ENCODE data around the gene TFRC. TPM values are rescaled to one million over a fixed set of nuclear protein-coding genes. Genes with fewer than 3 reads are reported as not detected.
"Not testable (repeated sequence)": the region's sequence is repeated elsewhere in the genome, so short reads cannot be mapped to it uniquely, and the experiment has no call there.

The TFRC gene
- total and polyA plus RNA-seq, 11 donors: 15.7 to 232 (median 103) TPM

DNA sequence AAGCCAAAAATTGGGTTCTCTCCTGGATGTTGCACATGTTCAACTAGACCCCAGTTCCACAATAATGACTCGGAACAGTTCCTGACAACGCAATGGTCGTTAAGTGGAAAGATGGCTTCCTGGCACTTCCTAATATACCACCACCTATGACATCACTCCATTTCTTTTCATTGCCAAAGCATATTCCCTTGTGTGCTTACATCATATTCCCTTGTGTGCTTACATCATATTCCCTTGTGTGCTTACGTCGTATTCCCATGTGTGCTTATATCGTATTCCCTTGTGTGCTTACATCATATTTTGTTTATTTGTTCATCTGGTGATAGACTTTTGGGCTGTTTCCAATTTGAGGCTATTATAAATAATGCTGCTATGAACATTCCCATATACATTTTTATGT, 39.2 kb downstream of the TFRC start:
- ATAC-seq: no peak
- H3K27me3 ChIP-seq: no peaks in the 10 kb centered on the region
- TF ChIP-seq, protein P1, sequence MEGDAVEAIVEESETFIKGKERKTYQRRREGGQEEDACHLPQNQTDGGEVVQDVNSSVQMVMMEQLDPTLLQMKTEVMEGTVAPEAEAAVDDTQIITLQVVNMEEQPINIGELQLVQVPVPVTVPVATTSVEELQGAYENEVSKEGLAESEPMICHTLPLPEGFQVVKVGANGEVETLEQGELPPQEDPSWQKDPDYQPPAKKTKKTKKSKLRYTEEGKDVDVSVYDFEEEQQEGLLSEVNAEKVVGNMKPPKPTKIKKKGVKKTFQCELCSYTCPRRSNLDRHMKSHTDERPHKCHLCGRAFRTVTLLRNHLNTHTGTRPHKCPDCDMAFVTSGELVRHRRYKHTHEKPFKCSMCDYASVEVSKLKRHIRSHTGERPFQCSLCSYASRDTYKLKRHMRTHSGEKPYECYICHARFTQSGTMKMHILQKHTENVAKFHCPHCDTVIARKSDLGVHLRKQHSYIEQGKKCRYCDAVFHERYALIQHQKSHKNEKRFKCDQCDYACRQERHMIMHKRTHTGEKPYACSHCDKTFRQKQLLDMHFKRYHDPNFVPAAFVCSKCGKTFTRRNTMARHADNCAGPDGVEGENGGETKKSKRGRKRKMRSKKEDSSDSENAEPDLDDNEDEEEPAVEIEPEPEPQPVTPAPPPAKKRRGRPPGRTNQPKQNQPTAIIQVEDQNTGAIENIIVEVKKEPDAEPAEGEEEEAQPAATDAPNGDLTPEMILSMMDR (IDR thresholded peaks at IDR 0.05): no peak
- no peak for TF ChIP-seq POLR2A (IDR thresholded peaks at IDR 0.05)
- intact Hi-C loops (cut with DNase I): no loop called here
- DNase-seq: no peak
- no peak overlapping the region for H3K27ac ChIP-seq
- H3K4me3 ChIP-seq: no peak overlapping the region
- peaks cover 0 to 21% (median 0%) of the 10 kb centered on the region in 12 donors for H3K9me3 ChIP-seq
- H3K4me1 ChIP-seq: no peaks in the 10 kb centered on the region
- H3K36me3 ChIP-seq: peaks cover 0 to 5% (median 0%) of the 10 kb centered on the region in 9 donors
- WGBS, 4 donors: 86 to 89% (median 87%) methylated on average over 6 of the region's 6 CpGs

DNA sequence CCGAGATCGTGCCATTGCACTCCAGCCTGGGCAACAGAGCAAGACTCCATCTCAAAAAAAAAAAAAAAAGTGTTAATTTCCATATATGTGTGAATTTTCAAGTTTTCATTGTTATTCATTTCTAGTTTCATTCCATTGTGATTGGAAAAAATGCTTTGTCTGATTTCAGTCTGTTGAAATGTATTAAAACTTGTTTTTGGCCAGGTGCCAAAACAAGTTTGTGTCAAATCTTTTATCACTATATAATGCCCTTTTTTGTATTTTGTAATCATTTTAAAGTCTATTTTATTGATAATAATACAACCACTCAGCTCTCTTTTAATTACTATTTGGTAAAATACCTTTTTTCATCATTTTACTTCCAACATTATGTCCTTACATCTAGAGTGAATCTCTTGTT, 42.5 kb downstream of the TFRC start:
- peaks cover 0 to under 1% (median 0%) of the 10 kb centered on the region in 9 donors for H3K36me3 ChIP-seq
- H3K9me3 ChIP-seq: peaks cover 0 to 21% (median 0%) of the 10 kb centered on the region in 12 donors
- DNase-seq (no peak), ATAC-seq (no peak)
- TF ChIP-seq, protein P1 (IDR thresholded peaks at IDR 0.05): no peak
- no peak for TF ChIP-seq POLR2A (IDR thresholded peaks at IDR 0.05)
- no peaks in the 10 kb centered on the region for H3K4me1 ChIP-seq
- WGBS, 4 donors: 91 to 100% (median 93%) methylated on average over 2 of the region's 2 CpGs
- no peak overlapping the region for H3K4me3 ChIP-seq
- no peaks in the 10 kb centered on the region for H3K27me3 ChIP-seq
- intact Hi-C loops (cut with DNase I): no loop called here
- no peak overlapping the region for H3K27ac ChIP-seq

DNA sequence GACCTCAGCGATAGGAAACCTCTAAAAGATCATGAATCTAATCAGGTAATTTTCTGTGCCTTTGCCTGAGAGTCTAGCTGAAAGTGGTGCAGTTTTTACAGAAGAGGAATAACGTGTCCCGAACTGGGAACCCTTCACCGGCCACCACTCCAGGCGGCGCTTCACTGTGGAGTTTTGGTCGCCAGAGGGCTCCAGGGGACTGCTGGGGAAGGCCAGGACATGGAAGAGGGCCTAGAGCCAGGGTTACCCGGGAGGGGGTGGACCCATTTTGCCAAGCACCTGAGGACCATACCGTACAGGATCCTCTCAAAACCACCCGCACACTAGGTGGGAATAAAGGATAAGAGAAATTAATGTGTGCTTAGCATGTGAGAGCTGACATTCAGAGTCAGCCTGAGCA, 55.8 kb downstream of the TFRC start:
- H3K4me3 ChIP-seq, H3K9me3 ChIP-seq, H3K36me3 ChIP-seq, H3K27me3 ChIP-seq, H3K4me1 ChIP-seq, H3K27ac ChIP-seq: not testable (repeated sequence)
- 26 to 32% (median 30%) methylated on average over 10 of the region's 10 CpGs for WGBS, 4 donors
- DNase-seq (peak in 1 of 5 donors; percentile 44), ATAC-seq (peak; percentile 61 to 81 (median 74))
- intact Hi-C loops (cut with DNase I): loop anchor here in 3 of 10 donors (2.0 to 10.0 kb wide), 3 partner anchors 169 to 171 kb away; no protein-coding TSS in a partner anchor
- TF ChIP-seq, protein P1 (IDR thresholded peaks at IDR 0.05): peak in 11 of 12 donors; percentile 16 to 47 (median 29)

DNA sequence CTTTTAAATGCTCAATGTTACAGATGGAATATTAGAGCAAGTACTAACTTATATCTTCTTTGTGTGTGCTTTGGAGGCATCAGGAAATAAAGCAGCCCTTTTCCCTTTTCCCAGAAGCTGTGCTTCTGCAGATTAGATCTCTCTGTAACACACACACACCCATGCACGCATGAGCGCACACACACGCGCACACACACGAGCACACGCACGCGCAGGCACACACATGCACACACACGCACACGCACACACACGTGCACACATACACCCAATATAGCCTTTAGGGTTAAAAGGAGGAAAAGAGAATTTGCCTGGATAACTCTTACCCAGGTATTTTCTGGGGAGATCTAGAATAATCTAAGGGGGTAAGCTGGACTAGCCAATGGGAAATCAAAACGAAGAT, 56.9 kb downstream of the TFRC start:
- DNase-seq (no peak), ATAC-seq (no peak)
- Histone ChIP-seq H3K27me3 (peaks cover 0 to 4% (median 0%) of the 10 kb centered on the region in 9 donors), H3K36me3 (no peaks in the 10 kb centered on the region), H3K27ac (no peak overlapping the region), H3K4me1 (no peaks in the 10 kb centered on the region), H3K9me3 (no peaks in the 10 kb centered on the region), H3K4me3 (no peak overlapping the region)
- WGBS, 4 donors: 60 to 86% (median 82%) methylated on average over 12 of the region's 12 CpGs
- no peak for TF ChIP-seq POLR2A (IDR thresholded peaks at IDR 0.05)
- TF ChIP-seq, protein P1 (IDR thresholded peaks at IDR 0.05): no peak
- intact Hi-C loops (cut with DNase I): loop anchor here in 3 of 10 donors (5.0 to 10.0 kb wide), 3 partner anchors 167 to 172 kb away; no protein-coding TSS in a partner anchor

Data from heart left ventricle (tissue), 16 donors.